Large intestine (tissue), 3 donors: ENCODE measurements around the gene FAM53A. TPM values are rescaled to one million over a fixed set of nuclear protein-coding genes. Genes with fewer than 3 reads are reported as not detected.

ENCODE experiments used
- DNase-seq, 2 donors: peaks; one replicate each; pipeline versions ENCODE4 v3.0.0 to v3.0.0-alpha.2; 2013
- H3K27ac ChIP-seq: one replicate; pipeline ENCODE4 v1.5.1; 2013; ENCODE audit warnings: low read length
- H3K27me3 ChIP-seq: 2 replicates; pipeline ENCODE4 v1.6.1; 2013; ENCODE audit warnings: low read length; ENCODE audit not compliant: control insufficient read depth, insufficient read depth
- H3K36me3 ChIP-seq: 2 replicates; pipeline ENCODE4 v1.6.1; 2013; ENCODE audit warnings: low read length; ENCODE audit not compliant: control insufficient read depth, insufficient read depth
- H3K4me1 ChIP-seq: one replicate; pipeline ENCODE4 v1.6.1; 2013; ENCODE audit warnings: low read length; ENCODE audit not compliant: control insufficient read depth, insufficient read depth
- H3K4me3 ChIP-seq: one replicate; pipeline ENCODE4 v1.5.1; 2013; ENCODE audit warnings: low read length
- H3K9me3 ChIP-seq: one replicate; pipeline ENCODE4 v1.6.1; 2013; ENCODE audit warnings: mild to moderate bottlenecking, low read depth, low read length, moderate library complexity; ENCODE audit not compliant: control insufficient read depth
- WGBS: methylation state at CpG from one replicate; pipeline ENCODE4 v1.1.5; 2013; ENCODE audit warnings: low lambda C conversion rate; ENCODE audit not compliant: insufficient coverage; 5-methylcytosine and 5-hydroxymethylcytosine counted together
- polyA plus RNA-seq: library from polyadenylated mRNA; unstranded; fragments of 120-200 nt; gene quantifications from one replicate; pipeline ENCODE4 v1.2.1, GENCODE V29; 2013

FAM53A gene
- polyA plus RNA-seq, 1 donor, result 0.84 TPM

DNA sequence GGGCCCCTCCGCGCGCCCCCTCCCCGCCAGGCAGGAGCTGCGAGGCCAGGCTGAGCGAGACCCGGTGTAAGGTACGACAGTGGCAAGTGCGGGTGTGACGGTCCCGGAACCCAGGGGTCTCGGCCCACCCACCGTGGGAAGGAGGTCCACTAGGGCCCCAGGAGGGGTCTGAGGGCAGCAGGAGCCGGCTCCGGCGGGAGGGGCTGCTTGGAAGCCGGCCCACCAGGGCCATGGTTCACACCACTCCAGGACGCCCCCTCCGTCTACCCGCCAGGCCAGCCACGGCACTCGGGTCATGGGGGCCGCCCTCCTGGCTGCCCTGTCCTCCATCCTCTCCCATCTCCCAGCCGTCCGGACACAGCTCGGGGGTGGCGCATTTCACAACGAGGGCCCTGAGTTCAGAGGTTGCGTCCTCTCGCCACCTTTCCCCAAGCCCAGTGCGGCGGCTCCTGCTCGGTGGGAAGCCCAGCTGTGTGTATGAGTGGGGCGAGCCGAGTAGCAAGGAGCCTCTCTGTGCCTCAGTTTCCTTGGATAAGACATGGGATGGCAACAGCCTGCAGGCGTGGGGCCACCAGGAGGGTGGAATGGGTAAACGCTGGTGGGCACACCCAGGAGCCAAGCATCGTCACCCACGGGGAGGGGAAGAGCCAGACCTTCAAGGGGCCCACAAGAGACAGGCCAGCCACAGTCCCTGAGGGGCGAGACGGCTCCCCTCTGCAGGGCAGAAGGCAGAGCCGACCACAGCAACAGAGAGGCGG, 81.3 kb downstream of the FAM53A start:
- DNase-seq, result no peak
- WGBS, result no CpG with 5 or more reads among the region's 43 CpGs

DNA sequence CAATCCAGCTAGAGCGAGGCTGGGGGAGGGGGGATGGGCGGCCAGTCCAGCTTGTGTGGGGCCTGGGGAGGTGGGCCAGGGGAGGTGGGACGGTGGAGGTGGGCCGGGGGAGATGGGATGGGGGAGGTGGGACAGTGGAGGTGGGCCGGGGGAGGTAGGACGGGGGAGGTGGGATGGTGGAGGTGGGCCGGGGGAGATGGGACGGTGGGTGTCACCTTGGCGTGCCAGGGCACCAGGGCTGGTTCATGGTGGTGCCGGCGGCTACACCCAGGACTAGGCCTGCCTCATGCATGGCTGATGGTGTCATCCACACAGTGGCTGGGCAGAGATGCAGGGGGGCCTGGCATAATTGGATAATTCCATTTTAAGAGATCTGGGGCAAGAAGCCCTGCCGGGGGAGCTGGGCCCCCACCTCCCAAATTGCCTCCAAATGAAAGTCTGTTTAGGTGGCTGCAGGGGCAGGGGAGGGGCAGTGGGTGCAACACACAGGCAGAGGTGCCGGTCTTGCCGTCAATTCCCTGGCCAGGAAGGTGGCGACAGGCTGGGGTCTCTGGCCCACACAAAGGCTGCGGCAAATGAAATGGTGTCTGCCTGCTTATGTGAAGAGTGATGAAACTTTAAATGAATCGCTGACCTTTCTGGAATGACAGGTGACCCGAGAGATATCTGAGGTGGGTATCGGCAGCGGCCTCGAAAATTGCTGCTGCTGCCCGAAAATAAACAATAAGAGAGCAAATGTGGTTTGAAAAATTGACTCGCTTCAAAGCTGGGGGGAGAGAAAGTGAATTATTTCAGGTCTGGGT, 82.1 kb downstream of the FAM53A start:
- Histone ChIP-seq H3K4me1 (no peaks in the 10 kb centered on the region), H3K36me3 (no peaks in the 10 kb centered on the region), H3K27ac (no peak overlapping the region), H3K4me3 (no peak overlapping the region), H3K27me3 (peaks cover 30% of the 10 kb centered on the region), H3K9me3 (no peaks in the 10 kb centered on the region)
- DNase-seq, result no peak
- 69% methylated on average over 2 of the region's 23 CpGs for WGBS

More for the DNA sequence above, 81.3 kb downstream of the FAM53A start:
- H3K4me1 ChIP-seq, result no peaks in the 10 kb centered on the region
- H3K36me3 ChIP-seq, result no peaks in the 10 kb centered on the region
- peaks cover 30% of the 10 kb centered on the region for H3K27me3 ChIP-seq
- H3K9me3 ChIP-seq, result no peaks in the 10 kb centered on the region
- no peak overlapping the region for H3K27ac ChIP-seq
- H3K4me3 ChIP-seq, result no peak overlapping the region

DNA sequence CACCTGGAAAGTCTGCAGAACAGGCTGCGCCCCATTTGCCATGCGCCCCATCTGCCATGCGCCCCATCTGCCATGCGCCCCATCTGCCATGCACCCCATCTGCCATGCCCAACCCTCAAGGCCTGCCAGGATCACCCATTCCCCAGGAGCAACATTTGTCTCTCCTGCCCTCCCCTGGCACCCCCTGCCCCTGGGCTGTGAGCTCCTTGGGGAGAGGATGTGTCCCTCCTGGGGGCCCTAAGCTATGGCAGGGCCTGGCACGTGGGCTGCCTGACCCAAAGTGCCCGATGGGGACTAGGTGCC, 82.6 kb downstream of the FAM53A start:
- Histone ChIP-seq H3K36me3 (no peaks in the 10 kb centered on the region), H3K4me1 (no peaks in the 10 kb centered on the region), H3K4me3 (no peak overlapping the region), H3K9me3 (no peaks in the 10 kb centered on the region), H3K27me3 (peaks cover 27% of the 10 kb centered on the region), H3K27ac (no peak overlapping the region)
- WGBS, result no CpG with 5 or more reads among the region's 6 CpGs
- no peak for DNase-seq

DNA sequence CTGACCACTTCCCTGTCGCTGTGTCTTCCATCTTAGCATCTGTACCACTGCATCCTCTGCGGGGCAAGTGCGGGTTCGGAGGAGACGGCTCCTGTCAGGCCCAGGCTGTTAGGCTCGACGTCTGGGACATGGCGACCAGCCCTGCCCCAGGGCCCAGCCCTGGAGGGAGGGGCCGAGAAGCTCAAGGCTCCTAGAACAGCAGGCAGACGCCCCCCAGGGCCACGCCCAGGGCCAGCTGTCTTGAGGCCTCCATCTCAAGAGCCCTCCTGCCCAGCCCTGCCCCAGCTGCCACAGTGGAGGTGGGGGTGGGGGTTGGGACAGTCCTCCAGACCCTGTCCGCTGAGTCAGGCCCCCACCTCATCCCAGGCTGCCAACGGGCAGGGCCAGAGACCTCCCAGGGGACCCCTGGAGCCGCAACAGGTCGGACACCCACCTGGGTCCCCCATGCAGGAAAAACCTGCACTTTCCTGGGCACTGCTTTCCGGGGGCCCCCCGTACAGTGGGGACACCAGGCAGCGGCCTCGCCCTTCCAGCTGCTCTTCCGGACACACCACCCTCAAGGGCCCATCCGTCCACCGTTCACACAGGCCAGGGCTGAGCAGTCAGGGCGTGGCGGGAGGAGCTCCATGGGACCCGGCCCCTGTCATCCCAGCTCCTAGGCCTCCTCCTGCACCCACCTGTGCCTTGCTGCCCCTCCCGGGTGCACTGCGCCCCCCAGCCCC, 83.1 kb downstream of the FAM53A start:
- Histone ChIP-seq H3K9me3 (no peaks in the 10 kb centered on the region), H3K4me1 (no peaks in the 10 kb centered on the region), H3K27ac (no peak overlapping the region), H3K36me3 (no peaks in the 10 kb centered on the region), H3K27me3 (peaks cover 25% of the 10 kb centered on the region), H3K4me3 (no peak overlapping the region)
- DNase-seq, result no peak
- WGBS, result no CpG with 5 or more reads among the region's 27 CpGs

DNA sequence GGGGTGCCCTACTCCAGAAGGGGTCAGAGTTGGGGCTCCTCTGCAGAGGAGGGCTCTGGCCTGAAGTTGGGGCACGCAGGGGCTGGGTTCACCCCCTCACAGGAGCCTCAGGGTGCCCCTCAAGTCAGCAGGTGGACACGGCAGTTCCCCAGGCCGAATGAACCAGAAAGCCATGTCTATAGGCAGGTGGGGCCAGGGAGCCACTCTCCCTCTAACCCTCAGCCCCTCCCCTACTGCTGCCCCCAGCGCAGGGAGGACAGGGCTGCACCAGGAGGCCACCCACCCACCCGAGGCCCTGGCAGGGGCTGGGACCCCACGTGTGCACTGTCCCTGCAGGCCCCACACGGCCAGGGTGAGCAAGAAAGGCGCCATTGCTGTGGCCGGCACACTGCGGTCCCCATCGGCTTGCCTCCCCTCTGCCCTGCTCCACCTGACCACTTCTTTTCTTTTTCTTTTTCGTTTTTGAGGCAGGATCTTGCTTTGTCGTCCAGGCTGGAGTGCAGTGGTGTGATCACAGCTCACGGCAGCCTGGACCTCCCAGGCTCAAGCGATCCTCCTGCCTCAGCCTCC, 83.8 kb downstream of the FAM53A start:
- Histone ChIP-seq H3K4me3 (no peak overlapping the region), H3K36me3 (no peaks in the 10 kb centered on the region), H3K27me3 (peaks cover 20% of the 10 kb centered on the region), H3K27ac (no peak overlapping the region), H3K9me3 (no peaks in the 10 kb centered on the region), H3K4me1 (no peaks in the 10 kb centered on the region)
- no peak for DNase-seq
- no CpG with 5 or more reads among the region's 15 CpGs for WGBS

DNA sequence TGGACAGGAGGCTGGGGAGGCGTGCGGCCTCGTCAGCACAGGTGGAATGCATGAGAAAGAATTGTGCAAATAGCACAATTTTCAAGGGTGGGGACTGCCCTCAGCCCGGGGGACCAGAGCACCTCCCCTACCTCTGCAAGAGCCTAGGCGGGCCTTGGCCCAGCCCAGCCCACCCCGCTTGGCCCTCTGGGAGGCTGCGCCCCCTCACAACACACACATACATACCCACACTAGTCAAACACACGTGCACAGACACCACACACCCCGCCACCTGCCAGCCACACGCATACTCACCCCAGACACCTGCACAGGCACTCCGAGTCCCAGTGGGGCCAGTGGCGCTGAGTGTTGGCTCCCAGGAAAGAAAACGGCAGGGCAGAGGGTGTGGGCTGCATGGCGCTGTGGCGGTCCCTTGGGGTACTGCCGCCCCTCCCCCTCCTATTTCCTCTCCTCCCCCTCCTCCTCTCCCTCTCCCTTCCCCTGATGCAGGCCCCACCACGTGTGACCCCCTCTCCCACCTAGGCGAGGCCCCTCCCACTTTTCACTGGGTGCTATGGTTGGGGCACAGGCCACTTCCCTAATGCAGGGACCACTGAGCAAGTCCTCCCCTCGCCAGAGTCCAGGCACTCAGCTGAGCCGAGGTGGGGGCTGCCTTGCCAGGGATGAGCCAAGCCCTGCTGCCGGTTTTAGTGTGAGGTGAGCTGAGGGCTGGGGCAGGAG, 84.5 kb downstream of the FAM53A start:
- Histone ChIP-seq H3K4me3 (no peak overlapping the region), H3K27me3 (peaks cover 14% of the 10 kb centered on the region), H3K9me3 (no peaks in the 10 kb centered on the region), H3K27ac (no peak overlapping the region), H3K4me1 (no peaks in the 10 kb centered on the region), H3K36me3 (no peaks in the 10 kb centered on the region)
- DNase-seq, result no peak
- no CpG with 5 or more reads among the region's 21 CpGs for WGBS

DNA sequence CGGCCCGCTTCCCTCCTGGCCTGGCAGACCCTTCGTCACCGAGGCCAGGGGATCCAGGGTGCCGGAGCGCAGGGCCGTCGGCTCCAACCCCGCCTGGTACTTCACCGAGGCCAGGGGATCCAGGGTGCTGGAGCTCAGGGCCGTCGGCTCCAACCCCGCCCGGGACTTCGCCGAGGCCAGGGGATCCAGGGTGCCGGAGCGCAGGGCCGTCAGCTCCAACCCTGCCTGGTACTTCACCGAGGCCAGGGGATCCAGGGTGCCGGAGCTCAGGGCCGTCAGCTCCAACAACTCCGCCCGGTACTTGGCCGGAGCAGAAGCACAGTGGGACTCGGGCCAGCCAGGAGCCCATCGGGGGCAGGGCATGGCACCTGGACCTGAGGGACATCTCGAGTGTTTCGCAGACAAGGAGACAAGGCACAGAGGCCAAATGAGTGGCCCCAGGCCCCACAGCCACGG, 85.1 kb downstream of the FAM53A start:
- Histone ChIP-seq H3K27me3 (peaks cover 9% of the 10 kb centered on the region), H3K36me3 (no peaks in the 10 kb centered on the region), H3K4me3 (no peak overlapping the region), H3K4me1 (no peaks in the 10 kb centered on the region), H3K27ac (no peak overlapping the region), H3K9me3 (no peaks in the 10 kb centered on the region)
- DNase-seq, result no peak
- WGBS, result no CpG with 5 or more reads among the region's 30 CpGs

DNA sequence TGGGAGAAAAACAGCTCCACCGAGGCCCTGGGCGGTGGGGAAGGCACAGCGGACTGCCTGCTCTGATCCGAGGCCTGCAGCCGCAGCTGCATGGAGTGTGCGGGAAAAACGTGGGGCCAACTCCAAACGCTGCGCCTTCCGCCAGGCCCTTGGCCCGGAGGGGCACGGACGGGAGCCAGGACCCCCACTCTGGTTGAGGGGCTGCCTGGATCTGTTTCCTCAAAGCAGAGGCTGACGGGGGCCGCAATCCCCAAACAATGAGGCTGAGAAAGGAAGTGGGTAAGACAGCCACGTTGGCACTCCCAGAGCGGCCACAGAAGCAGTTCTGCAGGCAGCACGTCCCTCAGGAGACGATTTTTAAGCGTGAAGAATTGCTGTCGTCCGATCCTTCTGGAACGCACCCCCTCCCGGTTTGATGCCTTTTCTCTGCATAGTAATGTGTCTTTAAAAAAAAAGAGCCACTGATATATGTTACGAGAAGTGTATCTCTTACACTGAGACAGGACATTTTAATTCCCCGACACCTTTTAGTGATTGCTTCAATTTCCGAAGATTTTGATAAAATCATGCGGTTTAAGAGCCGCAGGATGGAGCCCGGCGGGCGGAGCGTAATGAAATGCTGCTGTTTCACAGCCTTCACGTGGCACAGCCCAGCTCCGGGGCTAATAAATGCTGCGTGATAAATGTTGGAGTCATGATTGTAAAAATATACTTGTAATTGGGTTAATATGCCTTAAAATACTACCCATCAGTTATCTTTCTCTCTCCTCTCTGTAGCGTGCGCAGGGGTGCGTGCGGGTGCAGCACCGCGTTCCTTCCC, 85.7 kb downstream of the FAM53A start:
- Histone ChIP-seq H3K4me3 (no peak overlapping the region), H3K36me3 (no peaks in the 10 kb centered on the region), H3K4me1 (no peaks in the 10 kb centered on the region), H3K27ac (no peak overlapping the region), H3K27me3 (peaks cover 10% of the 10 kb centered on the region), H3K9me3 (no peaks in the 10 kb centered on the region)
- WGBS, result 100% methylated on average over 1 of the region's 42 CpGs
- DNase-seq, result no peak

DNA sequence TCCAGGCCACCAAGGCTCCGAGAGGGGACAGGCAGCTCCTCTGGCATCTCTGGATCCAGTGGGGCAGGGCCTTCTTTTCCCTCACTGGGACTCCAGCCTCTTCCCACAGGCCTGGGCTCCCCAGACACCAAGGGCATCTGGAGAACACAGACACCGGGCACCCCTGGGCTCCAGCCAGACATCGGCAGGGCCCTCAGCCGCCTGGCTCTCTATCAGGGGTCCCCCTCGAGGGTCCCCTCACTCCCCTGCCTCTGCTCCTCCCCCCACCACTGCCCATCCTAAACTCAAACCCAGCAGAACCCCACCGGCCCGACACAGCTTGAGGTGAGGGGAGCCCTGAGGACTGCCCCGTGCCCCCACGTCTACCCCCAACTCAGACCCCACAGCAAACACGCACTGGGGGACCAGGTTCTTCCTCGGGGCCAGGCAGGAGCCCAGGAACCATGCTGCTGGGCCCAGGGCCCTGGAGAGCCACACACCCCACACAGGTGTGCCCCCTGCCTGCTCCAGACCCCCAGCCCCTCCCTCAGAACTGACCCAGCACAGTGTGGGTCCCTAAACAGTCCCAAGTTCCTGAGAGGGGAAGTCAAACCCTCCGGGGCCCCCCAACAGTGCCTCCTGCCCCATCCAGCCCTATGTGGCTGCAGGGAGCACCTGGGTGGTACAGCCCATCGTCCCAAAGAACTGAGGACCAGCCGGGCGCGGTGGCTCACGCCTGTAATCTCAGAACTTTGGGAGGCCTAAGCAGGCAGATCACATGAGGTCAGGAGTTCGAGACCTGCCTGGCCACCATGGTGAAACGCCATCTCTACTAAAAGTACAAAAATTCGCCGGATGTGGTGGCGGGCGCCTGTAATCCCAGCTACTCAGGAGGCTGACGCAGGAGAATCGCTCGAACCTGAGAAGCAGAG, 86.8 kb downstream of the FAM53A start:
- no CpG with 5 or more reads among the region's 26 CpGs for WGBS
- no peaks in the 10 kb centered on the region for H3K4me1 ChIP-seq
- no peak overlapping the region for H3K27ac ChIP-seq
- H3K36me3 ChIP-seq, result no peaks in the 10 kb centered on the region
- DNase-seq, result no peak
- peaks cover 6% of the 10 kb centered on the region for H3K9me3 ChIP-seq
- peaks cover 5% of the 10 kb centered on the region for H3K27me3 ChIP-seq
- H3K4me3 ChIP-seq, result no peak overlapping the region
